Inferior parietal cortex (tissue), 1 donor: ENCODE data around the gene BCOR.
A peak's percentile ranks its signal among the peaks of the same experiment; 100 is the strongest.

Source experiments
- DNase-seq: peaks from one replicate; pipeline ENCODE4 v3.0.0-alpha.2; 2016; ENCODE audit errors: extremely low spot score

The BCOR gene

GRCh38 chrX:40063555-40063954 is 34.2 kb downstream of the BCOR start:
- no peak for DNase-seq

- DNase-seq: peak; percentile 32
Observed at GRCh38 chrX:40062525-40063155, 35.1 kb downstream of the BCOR start.

DNA sequence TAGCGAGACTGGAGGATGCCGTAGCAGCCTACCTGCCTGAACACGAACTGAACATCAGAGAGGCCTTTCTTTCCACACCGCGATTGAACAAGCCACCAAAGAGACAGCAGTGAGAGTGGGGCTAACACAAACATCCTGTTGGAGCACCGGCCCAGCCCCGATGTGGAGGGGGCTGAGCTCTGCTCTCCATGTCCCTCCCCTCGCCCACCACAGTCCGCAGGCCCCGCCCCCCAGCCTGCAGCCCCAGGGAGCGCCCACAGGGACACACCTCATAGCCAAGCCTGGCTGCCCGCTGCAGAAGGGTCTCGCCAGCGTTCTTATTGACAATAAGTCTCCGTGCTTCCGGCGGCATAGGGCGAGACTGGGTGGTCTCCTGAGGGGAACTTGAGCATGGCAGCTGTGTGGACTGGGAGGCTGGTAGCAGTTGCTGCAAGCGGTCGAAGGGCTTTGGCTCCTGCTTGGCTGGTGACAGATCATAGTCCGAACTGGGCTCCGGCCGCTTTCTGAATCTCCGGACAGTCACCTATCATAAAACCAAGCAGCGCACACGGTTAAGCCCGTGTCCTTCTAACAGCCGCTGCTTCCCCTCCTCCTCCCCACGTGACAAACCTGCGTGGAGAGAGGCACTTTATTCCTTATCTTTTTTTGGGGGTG is 35.8 kb downstream of the BCOR start:
- DNase-seq: no peak

DNA sequence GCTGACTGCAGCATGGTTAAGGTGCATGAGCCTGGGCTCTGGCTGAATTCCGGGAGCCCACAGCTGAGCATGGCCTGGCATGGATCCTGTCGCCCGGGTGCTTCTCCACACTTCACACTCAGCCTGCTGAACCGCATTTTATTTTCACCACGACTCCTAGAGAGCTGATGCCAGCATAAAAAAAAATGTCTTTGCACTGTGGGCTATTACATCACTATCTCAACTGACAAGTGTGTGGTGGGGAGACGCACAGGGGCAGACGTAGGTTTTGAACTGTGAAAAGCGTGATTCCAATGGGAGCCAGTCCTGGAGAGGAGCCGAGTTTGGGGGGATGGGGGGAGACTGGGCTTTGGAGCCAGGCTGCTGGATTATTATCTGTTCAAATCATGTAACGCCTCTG is 36.8 kb downstream of the BCOR start:
- no peak for DNase-seq

GRCh38 chrX:40060356-40060845 is 37.4 kb downstream of the BCOR start:
- DNase-seq: no peak

DNA sequence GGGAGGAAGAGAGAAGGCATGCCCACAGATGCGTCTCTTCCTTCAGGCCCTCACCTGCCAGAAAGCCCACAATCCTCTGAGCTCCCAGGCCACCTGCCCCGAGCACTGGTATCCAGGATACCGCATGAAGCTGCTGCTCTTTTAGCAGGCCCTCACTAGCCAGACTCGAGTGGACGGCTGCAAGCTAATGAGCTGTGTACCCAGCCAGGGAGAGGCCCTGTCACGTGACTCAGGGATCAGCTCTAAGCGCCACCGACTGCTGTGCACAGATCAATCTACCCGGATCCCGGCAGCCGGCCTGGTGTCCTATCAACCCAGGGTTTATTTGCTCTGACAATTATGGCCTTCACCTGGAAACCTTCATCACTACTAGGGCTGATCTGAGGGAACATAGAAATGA is 39.0 kb downstream of the BCOR start:
- DNase-seq: no peak

- no peak for DNase-seq
Observed at GRCh38 chrX:40057405-40057804, 40.4 kb downstream of the BCOR start.

DNA sequence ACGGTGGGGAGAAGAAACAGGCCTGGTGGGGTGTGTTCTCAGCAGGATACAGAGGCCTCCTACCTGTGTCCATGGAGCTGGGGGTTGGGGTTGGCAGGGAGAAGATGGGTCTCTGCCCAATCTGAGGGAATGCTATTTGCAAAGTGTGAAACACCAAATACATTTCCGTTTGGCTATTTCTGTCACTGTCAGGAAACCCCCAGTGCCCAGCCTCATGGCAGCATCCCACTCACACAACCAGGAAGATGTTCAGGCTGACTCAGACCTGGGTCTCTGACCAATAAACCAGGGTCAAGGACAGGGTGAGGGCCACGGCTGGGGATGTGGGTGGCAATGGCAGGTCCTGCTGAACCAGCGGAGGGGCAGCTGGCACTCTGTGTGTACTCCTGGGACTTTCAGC is 41.3 kb downstream of the BCOR start:
- no peak for DNase-seq

DNA sequence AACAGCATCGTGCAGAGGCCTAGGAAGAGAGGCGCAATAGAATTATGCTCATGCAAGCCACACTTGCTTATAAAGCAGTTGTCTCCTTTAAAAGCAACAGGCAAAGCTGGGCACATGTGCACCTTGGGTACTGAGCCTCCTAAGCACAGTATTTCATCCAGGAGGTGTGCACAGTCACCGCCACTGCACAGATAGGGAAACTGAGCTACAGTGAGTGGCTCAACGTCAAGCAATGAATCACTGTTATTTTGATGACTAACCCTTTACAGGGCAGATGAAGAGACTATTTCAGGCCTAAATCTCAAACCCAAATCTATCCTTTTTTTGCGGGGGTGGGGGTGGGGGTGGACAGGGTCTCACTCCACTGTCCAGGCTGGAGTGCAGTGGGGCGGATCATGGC is 42.3 kb downstream of the BCOR start:
- DNase-seq: no peak

GRCh38 chrX:40054793-40055192 is 43.0 kb downstream of the BCOR start:
- DNase-seq: no peak

- DNase-seq: no peak
Observed at GRCh38 chrX:40050532-40050931, 47.2 kb downstream of the BCOR start.

DNA sequence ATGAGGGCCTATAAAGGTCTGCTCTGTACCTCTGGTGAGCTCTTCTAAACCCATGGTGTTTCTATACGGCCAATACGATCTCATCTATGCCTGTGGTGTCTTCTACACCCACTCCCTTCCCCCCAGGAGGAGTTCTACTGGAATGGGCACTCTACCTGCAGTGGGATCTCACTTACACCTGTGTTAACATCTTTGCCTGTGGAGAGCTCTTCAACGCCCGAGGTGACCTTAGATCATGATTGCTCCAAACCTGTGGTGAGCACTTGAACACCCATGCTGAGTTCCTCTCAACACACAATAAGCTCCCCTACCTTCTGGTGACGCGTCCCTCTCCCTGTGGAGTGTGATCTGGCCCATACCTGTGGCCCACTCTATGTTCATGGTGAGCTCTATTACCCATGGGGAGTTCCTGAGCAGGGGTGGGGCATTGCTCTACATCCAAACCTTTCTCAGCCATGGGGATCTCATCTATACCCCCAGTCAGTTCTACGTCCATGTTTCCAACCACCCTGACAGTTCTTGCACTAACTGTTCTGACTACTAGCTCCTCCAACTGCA is 48.6 kb downstream of the BCOR start:
- DNase-seq: no peak

DNA sequence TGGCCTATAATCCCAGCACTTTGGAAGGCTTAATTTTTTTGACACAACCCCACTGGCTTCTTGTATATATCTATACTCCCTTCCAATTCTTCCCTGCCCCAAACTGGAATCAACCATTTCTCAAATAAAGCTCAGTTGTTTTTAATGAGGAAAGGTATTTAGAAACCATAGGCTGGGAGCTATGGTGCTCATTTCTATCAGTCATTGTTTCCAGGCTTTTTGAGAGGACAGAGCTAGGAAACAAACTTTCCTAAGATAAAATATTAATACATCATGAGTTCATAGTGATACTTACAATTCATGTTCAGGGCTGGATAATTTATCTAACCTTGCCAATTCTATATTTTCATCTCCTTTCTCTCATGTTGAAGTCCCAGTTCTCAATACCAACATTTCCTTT is 50.3 kb downstream of the BCOR start:
- DNase-seq: no peak

DNA sequence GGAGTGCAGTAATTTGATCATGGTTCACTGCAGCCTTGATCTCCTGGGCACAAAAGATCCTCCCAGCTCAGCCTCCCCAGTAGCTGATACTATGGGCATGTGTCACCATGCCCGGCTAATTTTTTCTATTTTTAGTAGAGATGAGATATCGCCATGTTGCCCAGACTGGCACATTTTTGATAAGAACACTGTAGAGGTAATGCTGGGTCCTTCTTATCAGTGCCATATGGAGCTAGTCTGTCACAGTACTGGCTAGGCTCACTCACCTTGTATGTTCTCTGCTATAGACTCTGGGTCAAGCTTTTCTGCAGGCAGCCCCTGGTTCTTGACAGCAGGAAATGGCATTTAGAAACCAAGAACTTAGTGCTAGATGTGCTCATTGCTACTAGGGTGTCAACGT is 53.9 kb downstream of the BCOR start:
- no peak for DNase-seq

GRCh38 chrX:40041915-40042314 is 55.8 kb downstream of the BCOR start:
- DNase-seq: no peak

DNA sequence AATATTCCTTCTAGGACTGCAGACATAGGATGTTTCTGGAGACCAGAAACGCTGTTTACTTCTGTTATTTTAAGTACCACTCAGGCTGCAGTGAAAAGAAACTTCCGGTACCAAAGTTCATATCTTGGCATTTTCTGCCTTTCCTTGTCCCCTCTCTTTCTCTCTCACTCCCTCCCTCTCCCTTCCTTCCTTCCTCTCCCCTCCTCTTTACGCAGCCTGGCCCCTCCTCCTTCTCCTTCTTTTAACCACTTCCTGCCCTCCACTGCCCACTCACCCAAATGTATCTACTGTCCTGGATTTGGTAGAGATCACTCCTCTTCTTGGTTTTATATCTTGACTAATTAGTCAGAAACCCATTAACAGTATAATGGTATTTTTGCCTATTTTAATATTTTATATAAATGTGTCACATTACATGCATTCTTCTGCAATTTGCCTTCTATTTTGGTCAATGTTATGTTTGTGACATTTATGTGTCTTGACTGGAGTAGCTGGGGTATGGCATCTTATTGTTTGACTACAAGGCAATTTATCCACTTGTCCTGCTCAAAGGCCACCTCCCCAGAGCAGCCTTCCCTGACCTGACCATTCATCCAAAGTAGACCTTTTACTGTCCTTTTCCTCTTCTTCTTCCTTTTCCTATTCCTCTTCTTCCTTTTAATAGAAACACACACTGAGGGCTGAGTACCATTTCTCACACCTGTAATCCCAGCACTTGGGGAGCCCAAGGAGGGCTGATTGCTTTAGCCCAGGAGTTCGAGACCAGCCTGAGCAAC is 56.9 kb downstream of the BCOR start:
- DNase-seq: no peak

- DNase-seq: no peak
Observed at GRCh38 chrX:40039887-40040286, 57.9 kb downstream of the BCOR start.

GRCh38 chrX:40037367-40037766 is 60.4 kb downstream of the BCOR start:
- DNase-seq: no peak

DNA sequence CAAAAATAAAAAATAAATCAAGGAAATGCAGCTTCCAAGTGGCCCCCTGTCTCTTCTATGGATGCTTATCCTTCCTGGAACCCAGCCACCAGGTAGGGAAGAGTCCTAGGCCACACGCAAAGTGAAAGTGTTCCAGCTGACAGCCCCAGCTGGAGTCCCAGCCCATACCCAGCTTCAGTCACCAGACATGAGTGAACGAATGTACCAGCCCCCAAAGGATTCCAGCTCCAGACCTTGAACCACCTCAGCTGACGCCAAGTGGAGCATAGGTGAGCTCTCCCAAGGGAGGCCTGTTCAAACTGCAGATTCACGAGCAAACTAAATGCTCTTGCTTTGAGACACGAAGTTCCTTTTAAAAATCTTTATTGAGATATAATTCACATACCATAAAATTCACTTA is 62.0 kb downstream of the BCOR start:
- no peak for DNase-seq

DNA sequence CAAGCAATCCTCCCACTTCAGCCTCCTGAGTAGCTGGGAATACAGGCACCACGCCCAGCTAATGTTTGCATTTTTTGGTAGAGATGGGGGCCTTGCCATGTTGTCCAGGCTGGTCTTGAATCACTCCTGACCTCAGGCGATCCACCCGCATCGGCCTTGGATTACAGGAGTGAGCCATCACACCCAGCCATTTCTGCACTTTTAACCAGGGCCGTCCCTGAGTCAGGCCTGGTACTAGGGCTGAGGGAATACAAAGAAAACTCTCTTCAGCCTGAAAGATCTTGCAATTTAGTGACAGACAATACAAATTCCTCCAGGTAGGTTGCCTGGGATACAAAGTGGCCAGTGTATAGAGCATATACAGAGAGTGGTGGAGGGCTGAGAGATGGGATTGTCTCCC is 65.8 kb downstream of the BCOR start:
- DNase-seq: no peak

- DNase-seq: no peak
Observed at GRCh38 chrX:40030205-40030604, 67.6 kb downstream of the BCOR start.

DNA sequence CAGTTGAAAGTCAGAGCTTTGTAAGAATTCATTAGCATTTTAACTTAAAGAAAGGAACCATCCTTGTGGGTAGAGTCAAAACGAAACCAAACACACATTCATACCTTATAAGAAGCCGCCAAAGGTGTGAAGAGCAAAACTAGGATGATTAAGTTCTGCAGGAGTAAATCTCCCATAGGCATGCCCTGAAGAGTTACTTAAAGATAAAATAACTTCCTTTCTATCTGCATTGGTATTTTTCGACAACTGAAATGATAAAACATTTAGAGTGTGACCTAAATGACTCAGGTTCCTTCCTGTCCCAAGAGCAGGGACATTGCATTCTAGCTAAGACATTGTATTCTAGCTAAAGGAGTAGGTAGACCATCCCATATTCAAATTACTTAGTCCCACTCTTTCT is 75.3 kb downstream of the BCOR start:
- DNase-seq: no peak

DNA sequence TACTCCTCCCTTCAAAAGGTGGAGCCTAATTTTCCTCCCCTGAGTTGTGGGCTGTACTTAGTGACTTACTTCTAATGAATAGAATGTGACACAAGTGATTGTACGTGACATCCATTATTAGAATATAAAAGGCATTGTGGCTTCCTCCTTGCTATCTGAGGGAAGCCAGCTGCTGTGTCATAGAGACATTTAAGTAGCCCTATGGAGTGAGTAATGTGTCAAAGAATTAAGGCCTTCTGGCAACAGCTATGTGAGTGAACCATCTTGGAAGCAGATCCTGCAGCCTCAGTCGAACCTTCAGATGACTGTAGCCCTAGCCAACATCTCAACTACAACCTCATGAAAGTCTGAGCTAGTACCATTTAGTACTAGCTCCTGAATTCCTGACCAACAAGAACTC is 76.1 kb downstream of the BCOR start:
- DNase-seq: no peak
